ENCODE measurements around the gene KRT6B. TPM values are rescaled to one million over a fixed set of nuclear protein-coding genes. Genes with fewer than 3 reads are reported as not detected.

Gene KRT6B
- total RNA-seq, 1 experiment from 2014 or later: 7.7 TPM

DNA sequence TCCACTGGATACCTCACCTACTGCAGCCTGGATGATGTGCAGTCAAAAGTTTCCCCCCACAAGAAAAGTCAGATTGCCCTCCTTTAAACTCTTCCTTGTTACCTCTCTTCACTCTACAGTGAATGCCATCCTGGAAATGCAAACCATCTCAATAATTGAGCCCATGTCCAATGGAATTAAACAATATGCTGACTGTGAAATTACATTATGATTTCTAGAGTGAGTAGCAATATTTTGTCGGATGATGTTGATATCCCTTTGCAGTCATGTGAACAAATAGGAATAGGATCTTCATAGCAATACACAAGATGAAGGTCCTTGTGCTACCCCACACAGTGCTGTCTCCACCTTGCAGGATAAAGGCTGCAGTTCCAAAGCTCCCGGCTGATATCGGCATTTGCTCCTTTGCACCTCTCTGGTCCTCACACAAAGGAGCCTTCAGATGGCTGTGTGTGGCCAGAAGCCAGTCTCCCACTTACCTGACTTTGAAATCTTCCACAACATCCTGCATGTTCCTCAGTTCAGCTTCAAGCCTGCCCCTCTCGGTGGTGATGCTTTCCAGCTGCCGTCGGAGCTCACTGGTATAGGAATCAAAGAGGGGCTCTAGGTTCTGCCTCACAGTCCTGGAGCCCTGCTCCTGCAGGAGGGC, 19.3 kb downstream of the KRT6B start:
- Histone ChIP-seq H3K27me3 (ENCODE audit: low read length) (no peaks in the 10 kb centered on the region), H2AFZ (ENCODE audit: low read length) (no peak overlapping the region), H3K4me3 (ENCODE audit: low read length) (no peak overlapping the region), H3K79me2 (ENCODE audit: low read length) (no peaks in the 10 kb centered on the region), H3K9me2 (replicated peaks; ENCODE audit: low read length) (no peaks in the 10 kb centered on the region), H4K20me1 (ENCODE audit: low read length) (no peaks in the 10 kb centered on the region), H3K9ac (ENCODE audit: low read length) (no peak overlapping the region), H3K9me3 (ENCODE audit: low read length) (no peaks in the 10 kb centered on the region), H3K4me1 (ENCODE audit: insufficient read depth, low read length) (peaks cover 43% of the 10 kb centered on the region), H3F3A (ENCODE audit: low read length, unreplicated experiment) (peaks cover 12% of the 10 kb centered on the region), H3K36me3 (ENCODE audit: low read depth, low read length) (no peaks in the 10 kb centered on the region), H3K4me2 (ENCODE audit: low read length) (no peak overlapping the region), H3K27ac (ENCODE audit: low read length) (no peak overlapping the region)
- no TSS peak for BruUV-seq (replicated peaks)
- TF ChIP-seq EZH2phosphoT487 (IDR thresholded peaks at IDR 0.05; ENCODE audit: borderline replicate concordance, low read length): no peak
- TF ChIP-seq CTCF (conservative IDR thresholded peaks at IDR 0.05; ENCODE audit: low read depth, low read length): no peak
- TF ChIP-seq EZH2 (IDR thresholded peaks at IDR 0.05; ENCODE audit: low read length, unreplicated experiment): no peak
- ChIA-PET POLR2A (ENCODE audit: unreplicated experiment) (no interaction called here), CTCF (no interaction called here)
- ATAC-seq (no peak), DNase-seq (no peak)
- intact Hi-C loops (cut with micrococcal nuclease): no loop called here

DNA sequence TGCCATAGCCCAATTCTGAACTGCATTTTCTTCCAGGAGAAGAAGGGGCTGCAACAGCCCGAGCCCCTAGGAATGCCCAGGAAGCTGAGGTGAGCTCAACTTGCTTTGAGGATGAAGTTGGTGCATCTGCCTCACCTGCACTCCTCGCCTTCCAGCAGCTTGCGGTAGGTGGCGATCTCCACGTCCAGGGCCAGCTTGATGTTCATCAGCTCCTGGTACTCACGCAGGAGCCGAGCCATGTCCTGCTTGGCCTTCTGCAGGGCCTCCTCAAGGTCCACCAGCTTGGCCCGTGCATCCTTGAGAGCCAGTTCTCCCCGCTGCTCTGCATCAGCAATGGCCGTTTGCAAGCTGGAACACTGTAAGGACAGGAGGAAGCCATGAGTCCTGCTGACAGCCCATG, 23.8 kb downstream of the KRT6B start:
- Histone ChIP-seq H3K9me2 (replicated peaks; ENCODE audit: low read length) (no peaks in the 10 kb centered on the region), H3K9me3 (ENCODE audit: low read length) (no peaks in the 10 kb centered on the region), H3K4me1 (ENCODE audit: insufficient read depth, low read length) (peaks cover 19% of the 10 kb centered on the region; the same call in 1 of the 2 replicates), H3K9ac (ENCODE audit: low read length) (no peak overlapping the region), H3K4me3 (ENCODE audit: low read length) (no peak overlapping the region), H3K36me3 (ENCODE audit: low read depth, low read length) (no peaks in the 10 kb centered on the region), H3K27ac (ENCODE audit: low read length) (no peak overlapping the region), H3K4me2 (ENCODE audit: low read length) (no peak overlapping the region), H3K27me3 (ENCODE audit: low read length) (no peaks in the 10 kb centered on the region), H2AFZ (ENCODE audit: low read length) (no peak overlapping the region), H4K20me1 (ENCODE audit: low read length) (no peaks in the 10 kb centered on the region), H3F3A (ENCODE audit: low read length, unreplicated experiment) (no peaks in the 10 kb centered on the region), H3K79me2 (ENCODE audit: low read length) (no peaks in the 10 kb centered on the region)
- intact Hi-C loops (cut with micrococcal nuclease): no loop called here
- no TSS peak for BruUV-seq (replicated peaks)
- POLR2A ChIA-PET (ENCODE audit: unreplicated experiment): interaction anchor here (0.6 kb wide), 1 partner anchor 616 kb away, joined by 3 read pairs; no protein-coding TSS in a partner anchor
- ATAC-seq (no peak), DNase-seq (no peak)
- TF ChIP-seq EZH2phosphoT487 (IDR thresholded peaks at IDR 0.05; ENCODE audit: borderline replicate concordance, low read length) (no peak), CTCF (conservative IDR thresholded peaks at IDR 0.05; ENCODE audit: low read depth, low read length) (no peak), EZH2 (IDR thresholded peaks at IDR 0.05; ENCODE audit: low read length, unreplicated experiment) (no peak)
- CTCF ChIA-PET: no interaction called here

GRCh38 chr12:52427083-52427482, 24.9 kb downstream of the KRT6B start:
- Histone ChIP-seq H3F3A (ENCODE audit: low read length, unreplicated experiment) (no peaks in the 10 kb centered on the region), H3K27me3 (ENCODE audit: low read length) (no peaks in the 10 kb centered on the region), H3K36me3 (ENCODE audit: low read depth, low read length) (no peaks in the 10 kb centered on the region), H3K4me1 (ENCODE audit: insufficient read depth, low read length) (peaks cover 19% of the 10 kb centered on the region; the same call in 1 of the 2 replicates), H3K79me2 (ENCODE audit: low read length) (no peaks in the 10 kb centered on the region), H3K4me3 (ENCODE audit: low read length) (no peak overlapping the region), H3K9me2 (replicated peaks; ENCODE audit: low read length) (no peaks in the 10 kb centered on the region), H3K4me2 (ENCODE audit: low read length) (no peak overlapping the region), H3K9me3 (ENCODE audit: low read length) (no peaks in the 10 kb centered on the region), H3K9ac (ENCODE audit: low read length) (no peak overlapping the region), H3K27ac (ENCODE audit: low read length) (peak overlapping the region; percentile 52), H2AFZ (ENCODE audit: low read length) (no peak overlapping the region), H4K20me1 (ENCODE audit: low read length) (no peaks in the 10 kb centered on the region)
- ATAC-seq (peak; percentile 61), DNase-seq (peak; percentile 47)
- POLR2A ChIA-PET (ENCODE audit: unreplicated experiment): no interaction called here
- TF ChIP-seq EZH2phosphoT487 (IDR thresholded peaks at IDR 0.05; ENCODE audit: borderline replicate concordance, low read length) (no peak), EZH2 (IDR thresholded peaks at IDR 0.05; ENCODE audit: low read length, unreplicated experiment) (no peak), CTCF (conservative IDR thresholded peaks at IDR 0.05; ENCODE audit: low read depth, low read length) (no peak)
- CTCF ChIA-PET: no interaction called here
- intact Hi-C loops (cut with micrococcal nuclease): loop anchor here (1.0 kb wide), 1 partner anchor 27 kb away; no protein-coding TSS in a partner anchor
- BruUV-seq (replicated peaks): no TSS peak

Data from PC-3 (cell line).